DOHH2 (cell line): ENCODE data around the gene WTAP.

Experiments
- H3F3A ChIP-seq: fragments of 200-600 bp; sonication (generic), shearing (Covaris generic); 2 replicates; pipeline ENCODE4 v1.6.0; 2016; ENCODE audit warnings: antibody characterized with exemption, mild to moderate bottlenecking; ENCODE audit not compliant: control insufficient read depth, insufficient read depth
- H3K27ac ChIP-seq: fragments of 200-600 bp; sonication (generic); 2 replicates; pipeline ENCODE4 v1.5.1; 2014; ENCODE audit warnings: low read depth, mild to moderate bottlenecking, low read length, moderate library complexity
- H3K27me3 ChIP-seq: fragments of 200-600 bp; sonication (generic); 2 replicates; pipeline ENCODE4 v1.6.1; 2014; ENCODE audit warnings: mild to moderate bottlenecking, low read length, mixed read lengths; ENCODE audit not compliant: control insufficient read depth
- H3K36me3 ChIP-seq: fragments of 200-600 bp; sonication (generic); 2 replicates; pipeline ENCODE4 v1.6.1; 2014; ENCODE audit warnings: mild to moderate bottlenecking, low read length, moderate library complexity, mixed read lengths; ENCODE audit not compliant: control insufficient read depth
- H3K4me1 ChIP-seq: fragments of 200-600 bp; sonication (generic); 2 replicates; pipeline ENCODE4 v1.6.1; 2014; ENCODE audit warnings: mild to moderate bottlenecking, low read length, mixed read lengths; ENCODE audit not compliant: control insufficient read depth
- H3K4me2 ChIP-seq: fragments of 200-600 bp; sonication (generic); 2 replicates; pipeline ENCODE4 v1.6.0; 2014; ENCODE audit warnings: mild to moderate bottlenecking, low read length, moderate library complexity
- H3K4me3 ChIP-seq: fragments of 200-600 bp; sonication (generic); 2 replicates; pipeline ENCODE4 v1.5.1; 2014; ENCODE audit warnings: mild to moderate bottlenecking, low read length, mixed read lengths
- H3K79me2 ChIP-seq: fragments of 200-600 bp; sonication (generic); 2 replicates; pipeline ENCODE4 v1.6.1; 2014; ENCODE audit warnings: mild to moderate bottlenecking, low read length, mixed read lengths; ENCODE audit not compliant: control insufficient read depth
- H3K9me2 ChIP-seq: fragments of 200-600 bp; sonication (generic); replicated peaks from 2 replicates; pipeline ENCODE4 v1.6.1; 2014; ENCODE audit warnings: mild to moderate bottlenecking, low read length, mixed read lengths; ENCODE audit not compliant: control insufficient read depth
- H3K9me3 ChIP-seq: fragments of 200-600 bp; sonication (generic); 2 replicates; pipeline ENCODE4 v1.6.1; 2014; ENCODE audit warnings: antibody characterized with exemption, low read length, mixed read lengths; ENCODE audit not compliant: control insufficient read depth, insufficient read depth
- H4K20me1 ChIP-seq: fragments of 200-600 bp; sonication (generic); 2 replicates; pipeline ENCODE4 v1.6.0; 2014; ENCODE audit warnings: low read depth, mild to moderate bottlenecking, antibody characterized with exemption, low read length, moderate library complexity; ENCODE audit not compliant: control insufficient read depth, insufficient read depth
- EZH2phosphoT487 ChIP-seq: fragments of 200-600 bp; sonication (generic); IDR thresholded peaks from 2 replicates; pipeline ENCODE4 v1.6.1; 2017; ENCODE audit warnings: borderline replicate concordance, mild to moderate bottlenecking, antibody characterized with exemption, low read length, moderate library complexity, mixed read lengths
- TF ChIP-seq, protein P1 (sequence below): fragments of 200-600 bp; sonication (generic); IDR thresholded peaks from one replicate; pipeline ENCODE4 v1.5.1; 2014; ENCODE audit warnings: antibody characterized with exemption, mild to moderate bottlenecking, low read depth, low read length; ENCODE audit not compliant: poor library complexity, severe bottlenecking

WTAP gene

DNA sequence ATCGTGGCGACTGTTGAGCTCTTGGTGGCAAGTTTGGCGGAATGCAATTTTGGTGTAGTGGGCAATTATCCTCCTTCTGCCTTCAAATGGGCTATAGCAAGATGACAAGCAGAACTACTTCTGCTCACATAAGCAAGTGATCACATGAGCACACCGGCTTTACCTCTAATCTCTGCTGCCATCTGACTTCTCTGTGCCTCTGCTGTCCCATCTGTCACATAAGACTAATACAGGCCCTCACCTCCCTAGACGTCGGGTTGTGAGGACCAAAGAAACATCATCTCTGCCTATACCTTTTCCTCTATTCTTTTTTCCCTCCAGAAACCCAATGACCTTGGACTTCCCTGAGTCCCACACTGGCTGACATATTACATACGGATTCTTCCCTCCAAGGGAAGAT lies 13.3 kb upstream of the WTAP start:
- no peak for TF ChIP-seq EZH2phosphoT487
- TF ChIP-seq, protein P1, sequence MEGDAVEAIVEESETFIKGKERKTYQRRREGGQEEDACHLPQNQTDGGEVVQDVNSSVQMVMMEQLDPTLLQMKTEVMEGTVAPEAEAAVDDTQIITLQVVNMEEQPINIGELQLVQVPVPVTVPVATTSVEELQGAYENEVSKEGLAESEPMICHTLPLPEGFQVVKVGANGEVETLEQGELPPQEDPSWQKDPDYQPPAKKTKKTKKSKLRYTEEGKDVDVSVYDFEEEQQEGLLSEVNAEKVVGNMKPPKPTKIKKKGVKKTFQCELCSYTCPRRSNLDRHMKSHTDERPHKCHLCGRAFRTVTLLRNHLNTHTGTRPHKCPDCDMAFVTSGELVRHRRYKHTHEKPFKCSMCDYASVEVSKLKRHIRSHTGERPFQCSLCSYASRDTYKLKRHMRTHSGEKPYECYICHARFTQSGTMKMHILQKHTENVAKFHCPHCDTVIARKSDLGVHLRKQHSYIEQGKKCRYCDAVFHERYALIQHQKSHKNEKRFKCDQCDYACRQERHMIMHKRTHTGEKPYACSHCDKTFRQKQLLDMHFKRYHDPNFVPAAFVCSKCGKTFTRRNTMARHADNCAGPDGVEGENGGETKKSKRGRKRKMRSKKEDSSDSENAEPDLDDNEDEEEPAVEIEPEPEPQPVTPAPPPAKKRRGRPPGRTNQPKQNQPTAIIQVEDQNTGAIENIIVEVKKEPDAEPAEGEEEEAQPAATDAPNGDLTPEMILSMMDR, result no peak
- Histone ChIP-seq H3K4me2 (no peak overlapping the region), H3K27me3 (no peaks in the 10 kb centered on the region), H4K20me1 (no peaks in the 10 kb centered on the region), H3K9me2 (no peaks in the 10 kb centered on the region), H3K27ac (no peak overlapping the region), H3K79me2 (no peaks in the 10 kb centered on the region), H3K4me1 (no peaks in the 10 kb centered on the region), H3K4me3 (no peak overlapping the region), H3K36me3 (no peaks in the 10 kb centered on the region), H3K9me3 (no peaks in the 10 kb centered on the region), H3F3A (no peaks in the 10 kb centered on the region)

- Histone ChIP-seq H3K4me1 (no peaks in the 10 kb centered on the region), H3K9me2 (no peaks in the 10 kb centered on the region), H3K36me3 (no peaks in the 10 kb centered on the region), H3K27ac (no peak overlapping the region), H4K20me1 (no peaks in the 10 kb centered on the region), H3K4me2 (no peak overlapping the region), H3F3A (no peaks in the 10 kb centered on the region), H3K27me3 (no peaks in the 10 kb centered on the region), H3K9me3 (no peaks in the 10 kb centered on the region), H3K4me3 (no peak overlapping the region), H3K79me2 (no peaks in the 10 kb centered on the region)
- TF ChIP-seq, protein P1, result no peak
- no peak for TF ChIP-seq EZH2phosphoT487
These were observed 12.9 kb upstream of the WTAP start for GRCh38 chr6:159714404-159714803.

DNA sequence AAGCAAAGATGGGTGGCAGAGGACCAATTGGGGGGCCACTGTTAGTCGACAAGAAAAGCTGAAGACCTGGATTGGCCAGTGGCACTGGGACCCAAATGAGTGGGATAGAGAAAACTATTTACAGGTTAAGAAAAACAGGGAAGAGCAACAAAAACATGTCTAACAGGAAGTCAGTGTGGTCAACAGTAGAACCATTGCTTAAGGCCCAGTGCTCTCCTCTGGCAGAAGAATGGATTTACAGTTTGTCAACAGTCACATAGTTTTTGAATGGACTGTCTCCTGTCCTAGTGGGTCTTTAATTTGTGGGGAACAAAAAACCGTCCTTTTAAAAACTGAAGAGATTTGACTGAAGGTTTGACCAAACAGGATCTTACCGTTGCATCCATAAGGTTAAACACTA lies 12.1 kb upstream of the WTAP start:
- H3K4me1 ChIP-seq, result no peaks in the 10 kb centered on the region
- no peak overlapping the region for H3K4me3 ChIP-seq
- peaks cover under 1% of the 10 kb centered on the region for H3K79me2 ChIP-seq
- no peaks in the 10 kb centered on the region for H4K20me1 ChIP-seq
- no peaks in the 10 kb centered on the region for H3K27me3 ChIP-seq
- TF ChIP-seq, protein P1, result no peak
- no peak for TF ChIP-seq EZH2phosphoT487
- no peaks in the 10 kb centered on the region for H3F3A ChIP-seq
- no peaks in the 10 kb centered on the region for H3K36me3 ChIP-seq
- no peaks in the 10 kb centered on the region for H3K9me3 ChIP-seq
- no peak overlapping the region for H3K4me2 ChIP-seq
- H3K9me2 ChIP-seq, result no peaks in the 10 kb centered on the region
- no peak overlapping the region for H3K27ac ChIP-seq

- Histone ChIP-seq H3K27ac (no peak overlapping the region), H3K36me3 (no peaks in the 10 kb centered on the region), H3F3A (no peaks in the 10 kb centered on the region), H3K9me2 (no peaks in the 10 kb centered on the region), H3K4me2 (no peak overlapping the region), H4K20me1 (no peaks in the 10 kb centered on the region), H3K79me2 (peaks cover 3% of the 10 kb centered on the region), H3K9me3 (no peaks in the 10 kb centered on the region), H3K4me3 (no peak overlapping the region), H3K27me3 (no peaks in the 10 kb centered on the region), H3K4me1 (no peaks in the 10 kb centered on the region)
- no peak for TF ChIP-seq EZH2phosphoT487
- TF ChIP-seq, protein P1, result no peak
These were observed 11.7 kb upstream of the WTAP start for GRCh38 chr6:159715605-159716004.
